NK-92 (cell line): ENCODE measurements around the gene SH3RF3.
"Not testable (repeated sequence)": the region's sequence is repeated elsewhere in the genome, so short reads cannot be mapped to it uniquely, and the experiment has no call there.

Source experiments
- DNase-seq: peaks from one replicate; lab custom pipeline; 2025; ENCODE audit not compliant: unreplicated experiment; lab: John Stamatoyannopoulos, UW

The SH3RF3 gene

GRCh38 chr2:109117780-109118179 lies 11.2 kb upstream of the SH3RF3 start:
- no peak for DNase-seq

- DNase-seq = no peak
Measured at GRCh38 chr2:109118321-109118720, 10.7 kb upstream of the SH3RF3 start.

GRCh38 chr2:109120166-109120565 lies 8.8 kb upstream of the SH3RF3 start:
- DNase-seq = no peak

- not testable (repeated sequence) for DNase-seq
Measured at GRCh38 chr2:109120686-109121085, 8.3 kb upstream of the SH3RF3 start.

GRCh38 chr2:109123586-109124201 lies 5.3 kb upstream of the SH3RF3 start:
- no peak for DNase-seq

GRCh38 chr2:109124982-109125592 lies 3.9 kb upstream of the SH3RF3 start:
- no peak for DNase-seq

- DNase-seq = no peak
Measured at GRCh38 chr2:109125593-109126500, 3.2 kb upstream of the SH3RF3 start.

- DNase-seq = no peak
Measured at GRCh38 chr2:109126501-109126860, 2.5 kb upstream of the SH3RF3 start.

GRCh38 chr2:109127556-109127955 lies 1.4 kb upstream of the SH3RF3 start:
- no peak for DNase-seq

GRCh38 chr2:109128048-109128615 lies 873 bp upstream of the SH3RF3 start:
- DNase-seq = no peak

- DNase-seq = no peak
Measured at GRCh38 chr2:109129356-109129920, 433 bp downstream of the SH3RF3 start.

- DNase-seq = no peak
Measured at GRCh38 chr2:109129921-109130722, 1.1 kb downstream of the SH3RF3 start.

- no peak for DNase-seq
Measured at GRCh38 chr2:109130723-109130995, 1.7 kb downstream of the SH3RF3 start.

GRCh38 chr2:109131777-109132176 lies 2.8 kb downstream of the SH3RF3 start:
- no peak for DNase-seq

GRCh38 chr2:109132626-109133025 lies 3.6 kb downstream of the SH3RF3 start:
- DNase-seq = no peak

- no peak for DNase-seq
Measured at GRCh38 chr2:109133746-109134145, 4.7 kb downstream of the SH3RF3 start.

- DNase-seq = no peak
Measured at GRCh38 chr2:109134741-109135358, 5.8 kb downstream of the SH3RF3 start.

- DNase-seq = no peak
Measured at GRCh38 chr2:109135359-109136197, 6.6 kb downstream of the SH3RF3 start.

- no peak for DNase-seq
Measured at GRCh38 chr2:109136542-109136941, 7.5 kb downstream of the SH3RF3 start.
